ENCODE data around the gene FBXW5. TPM values are rescaled to one million over a fixed set of nuclear protein-coding genes. Genes with fewer than 3 reads are reported as not detected.
A peak's percentile ranks its signal among the peaks of the same experiment; 100 is the strongest.

FBXW5 gene
- total RNA-seq, 1 donor from 2014 or later, result 45.4 TPM

DNA sequence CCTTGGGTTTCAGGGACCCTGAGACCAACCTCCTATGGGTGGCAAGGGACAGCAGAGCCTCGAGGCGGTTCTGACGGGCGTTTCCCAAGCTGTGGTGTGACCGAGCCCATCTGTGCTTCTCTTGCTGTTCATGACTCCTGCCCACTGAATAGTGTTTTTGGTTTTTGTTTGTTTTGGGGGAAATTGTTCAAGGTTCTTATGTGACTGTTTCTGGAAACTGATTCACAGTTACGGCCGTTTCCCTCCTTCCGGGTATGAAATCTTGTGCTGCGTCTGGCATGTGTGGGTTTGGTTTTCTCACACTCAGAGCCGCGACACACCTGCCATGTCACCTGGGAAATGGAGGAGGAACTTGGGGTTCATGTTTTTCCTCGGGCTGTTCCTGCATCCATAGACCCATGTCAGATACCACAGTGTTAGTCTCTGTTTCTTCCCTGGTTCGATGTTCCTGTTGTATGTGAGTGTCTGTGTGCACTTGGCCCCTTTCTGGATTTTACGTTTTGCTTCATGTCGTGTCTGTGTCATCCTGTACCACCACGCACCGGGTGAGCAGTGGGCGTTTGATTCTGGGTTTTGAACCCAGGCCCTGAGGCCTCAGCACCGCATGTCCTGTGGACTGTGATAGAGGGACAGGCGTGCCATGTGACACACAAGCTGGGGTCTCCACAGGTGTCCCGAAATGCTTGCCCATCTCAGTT is 28.8 kb downstream of the FBXW5 start:
- Histone ChIP-seq H3K36me3 (ENCODE audit: control insufficient read depth in 3 of 3, insufficient read depth in 3 of 3, low read length in 3 of 3) (peaks cover 30 to 47% (median 36%) of the 10 kb centered on the region in 3 donors), H3K9me3 (ENCODE audit: control insufficient read depth in 3 of 3, low read length in 3 of 3) (no peaks in the 10 kb centered on the region), H3K4me1 (ENCODE audit: control insufficient read depth in 3 of 3, insufficient read depth in 3 of 3, low read length in 3 of 3) (no peaks in the 10 kb centered on the region), H3K9ac (ENCODE audit: low read depth in 1 of 3, low read length in 3 of 3) (no peak overlapping the region), H3K27ac (ENCODE audit: low read depth, low read length) (no peak overlapping the region), H3K27me3 (ENCODE audit: control insufficient read depth in 3 of 3, insufficient read depth in 3 of 3, low read length in 3 of 3) (no peaks in the 10 kb centered on the region), H3K4me3 (ENCODE audit: low read length in 3 of 3) (no peak overlapping the region)

DNA sequence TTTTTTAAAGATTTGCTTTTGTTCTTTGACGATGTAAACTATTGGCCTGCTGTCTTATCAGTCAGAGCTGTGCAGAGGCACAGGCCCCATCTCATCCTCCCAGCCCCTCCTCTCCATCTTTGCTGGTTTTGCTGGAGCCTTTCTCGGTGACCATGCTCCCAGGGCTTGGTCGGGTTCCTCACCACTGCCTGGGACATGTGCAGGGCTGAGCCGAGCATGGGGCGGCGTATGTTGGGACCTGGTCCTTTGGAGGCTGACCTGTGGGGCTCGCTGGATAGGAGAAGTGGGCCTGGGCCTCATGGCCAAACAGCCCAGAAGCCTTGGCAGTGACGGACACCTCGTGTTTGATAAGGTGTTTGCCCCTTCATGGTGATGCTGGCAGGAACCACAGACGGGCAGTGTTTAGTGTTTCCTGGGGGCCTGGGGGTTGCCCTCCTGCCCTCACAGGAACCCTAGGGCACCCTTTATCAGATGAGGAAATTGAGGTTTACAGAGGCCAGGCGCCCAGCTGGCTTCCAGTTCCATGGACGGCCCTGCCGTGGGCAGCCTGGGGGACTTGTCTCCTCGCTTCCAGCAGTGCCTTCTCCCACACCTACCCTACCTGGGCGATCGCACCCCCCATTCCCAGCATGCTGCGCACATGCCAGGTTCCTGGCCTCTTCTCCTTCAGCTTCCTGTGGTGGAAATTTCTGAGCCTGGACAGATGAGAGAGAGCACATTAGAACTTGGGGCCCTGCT is 30.7 kb downstream of the FBXW5 start:
- Histone ChIP-seq H3K27me3 (ENCODE audit: control insufficient read depth in 3 of 3, insufficient read depth in 3 of 3, low read length in 3 of 3) (no peaks in the 10 kb centered on the region), H3K4me1 (ENCODE audit: control insufficient read depth in 3 of 3, insufficient read depth in 3 of 3, low read length in 3 of 3) (no peaks in the 10 kb centered on the region), H3K27ac (ENCODE audit: low read depth, low read length) (no peak overlapping the region), H3K4me3 (ENCODE audit: low read length in 3 of 3) (no peak overlapping the region), H3K36me3 (ENCODE audit: control insufficient read depth in 3 of 3, insufficient read depth in 3 of 3, low read length in 3 of 3) (peaks cover 33 to 45% (median 43%) of the 10 kb centered on the region in 3 donors), H3K9me3 (ENCODE audit: control insufficient read depth in 3 of 3, low read length in 3 of 3) (no peaks in the 10 kb centered on the region), H3K9ac (ENCODE audit: low read depth in 1 of 3, low read length in 3 of 3) (no peak overlapping the region)

- H3K27me3 ChIP-seq (ENCODE audit: control insufficient read depth in 3 of 3, insufficient read depth in 3 of 3, low read length in 3 of 3), result no peaks in the 10 kb centered on the region
- H3K36me3 ChIP-seq (ENCODE audit: control insufficient read depth in 3 of 3, insufficient read depth in 3 of 3, low read length in 3 of 3), result peaks cover 32 to 39% (median 36%) of the 10 kb centered on the region in 3 donors
- H3K9me3 ChIP-seq (ENCODE audit: control insufficient read depth in 3 of 3, low read length in 3 of 3), result no peaks in the 10 kb centered on the region
- no peak overlapping the region for H3K27ac ChIP-seq (ENCODE audit: low read depth, low read length)
- no peak overlapping the region for H3K4me3 ChIP-seq (ENCODE audit: low read length in 3 of 3)
- H3K9ac ChIP-seq (ENCODE audit: low read depth in 1 of 3, low read length in 3 of 3), result no peak overlapping the region
- no peaks in the 10 kb centered on the region for H3K4me1 ChIP-seq (ENCODE audit: control insufficient read depth in 3 of 3, insufficient read depth in 3 of 3, low read length in 3 of 3)
These were observed 33.7 kb downstream of the FBXW5 start for GRCh38 chr9:136910901-136911245.

DNA sequence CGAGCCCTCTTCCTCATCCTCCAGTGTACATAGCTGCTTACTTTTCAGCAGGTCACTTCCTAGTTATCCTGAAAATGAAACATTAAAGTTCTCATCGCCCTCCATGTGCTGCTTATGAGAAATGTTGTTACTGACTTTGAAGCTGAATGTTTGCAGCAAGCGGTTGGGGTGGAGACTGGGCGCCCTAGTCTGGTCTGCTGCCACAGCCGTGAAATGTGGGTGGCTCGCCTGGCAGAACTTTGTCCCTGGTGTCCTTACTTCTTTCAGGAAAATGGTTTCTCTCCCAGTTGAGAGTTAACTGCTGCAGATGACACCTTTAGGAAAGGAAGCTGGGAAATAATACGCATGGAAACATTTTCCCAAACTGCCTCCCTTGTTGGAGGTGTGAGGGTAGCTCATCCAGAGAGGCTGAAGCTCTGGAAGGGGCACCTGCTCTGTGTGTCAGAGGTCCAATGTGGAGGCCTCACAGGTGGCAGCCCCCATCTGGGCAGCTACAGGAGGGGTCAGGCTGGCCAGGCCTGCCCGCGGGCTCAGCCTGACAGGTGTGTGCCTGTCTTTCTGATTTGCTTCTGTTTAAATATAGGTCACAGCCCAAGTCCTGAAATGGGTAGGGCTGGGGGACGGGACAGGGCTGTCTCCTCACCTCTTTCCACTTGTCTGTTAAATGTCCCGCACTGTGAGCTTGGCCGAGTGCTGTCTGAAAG is 34.2 kb downstream of the FBXW5 start:
- Histone ChIP-seq H3K27ac (ENCODE audit: low read depth, low read length) (no peak overlapping the region), H3K36me3 (ENCODE audit: control insufficient read depth in 3 of 3, insufficient read depth in 3 of 3, low read length in 3 of 3) (peaks cover 26 to 36% (median 30%) of the 10 kb centered on the region in 3 donors), H3K4me1 (ENCODE audit: control insufficient read depth in 3 of 3, insufficient read depth in 3 of 3, low read length in 3 of 3) (no peaks in the 10 kb centered on the region), H3K27me3 (ENCODE audit: control insufficient read depth in 3 of 3, insufficient read depth in 3 of 3, low read length in 3 of 3) (no peaks in the 10 kb centered on the region), H3K9me3 (ENCODE audit: control insufficient read depth in 3 of 3, low read length in 3 of 3) (no peaks in the 10 kb centered on the region), H3K4me3 (ENCODE audit: low read length in 3 of 3) (no peak overlapping the region), H3K9ac (ENCODE audit: low read depth in 1 of 3, low read length in 3 of 3) (no peak overlapping the region)

GRCh38 chr9:136907011-136907914 is 37.3 kb downstream of the FBXW5 start:
- Histone ChIP-seq H3K4me1 (ENCODE audit: control insufficient read depth in 3 of 3, insufficient read depth in 3 of 3, low read length in 3 of 3) (peaks cover 5 to 13% (median 11%) of the 10 kb centered on the region in 3 donors), H3K4me3 (ENCODE audit: low read length in 3 of 3) (no peak overlapping the region), H3K9me3 (ENCODE audit: control insufficient read depth in 3 of 3, low read length in 3 of 3) (no peaks in the 10 kb centered on the region), H3K36me3 (ENCODE audit: control insufficient read depth in 3 of 3, insufficient read depth in 3 of 3, low read length in 3 of 3) (peaks cover 21 to 32% (median 26%) of the 10 kb centered on the region in 3 donors), H3K27me3 (ENCODE audit: control insufficient read depth in 3 of 3, insufficient read depth in 3 of 3, low read length in 3 of 3) (no peaks in the 10 kb centered on the region), H3K9ac (ENCODE audit: low read depth in 1 of 3, low read length in 3 of 3) (no peak overlapping the region), H3K27ac (ENCODE audit: low read depth, low read length) (no peak overlapping the region)

GRCh38 chr9:136906266-136906665 is 38.3 kb downstream of the FBXW5 start:
- Histone ChIP-seq H3K9me3 (ENCODE audit: control insufficient read depth in 3 of 3, low read length in 3 of 3) (no peaks in the 10 kb centered on the region), H3K27me3 (ENCODE audit: control insufficient read depth in 3 of 3, insufficient read depth in 3 of 3, low read length in 3 of 3) (no peaks in the 10 kb centered on the region), H3K9ac (ENCODE audit: low read depth in 1 of 3, low read length in 3 of 3) (no peak overlapping the region), H3K27ac (ENCODE audit: low read depth, low read length) (no peak overlapping the region), H3K4me3 (ENCODE audit: low read length in 3 of 3) (no peak overlapping the region), H3K4me1 (ENCODE audit: control insufficient read depth in 3 of 3, insufficient read depth in 3 of 3, low read length in 3 of 3) (peaks cover 14 to 23% (median 21%) of the 10 kb centered on the region in 3 donors), H3K36me3 (ENCODE audit: control insufficient read depth in 3 of 3, insufficient read depth in 3 of 3, low read length in 3 of 3) (peaks cover 21 to 32% (median 24%) of the 10 kb centered on the region in 3 donors)

GRCh38 chr9:136903041-136903554 is 41.4 kb downstream of the FBXW5 start:
- H3K27ac ChIP-seq (ENCODE audit: low read depth, low read length), result peak overlapping the region; percentile 81
- H3K9me3 ChIP-seq (ENCODE audit: control insufficient read depth in 3 of 3, low read length in 3 of 3), result no peaks in the 10 kb centered on the region
- peaks cover 24 to 30% (median 28%) of the 10 kb centered on the region in 3 donors for H3K36me3 ChIP-seq (ENCODE audit: control insufficient read depth in 3 of 3, insufficient read depth in 3 of 3, low read length in 3 of 3)
- H3K9ac ChIP-seq (ENCODE audit: low read depth in 1 of 3, low read length in 3 of 3), result peak overlapping the region in 2 of 3 donors; percentile 65 to 81
- H3K4me1 ChIP-seq (ENCODE audit: control insufficient read depth in 3 of 3, insufficient read depth in 3 of 3, low read length in 3 of 3), result peaks cover 20 to 34% (median 30%) of the 10 kb centered on the region in 3 donors
- H3K27me3 ChIP-seq (ENCODE audit: control insufficient read depth in 3 of 3, insufficient read depth in 3 of 3, low read length in 3 of 3), result no peaks in the 10 kb centered on the region
- no peak overlapping the region for H3K4me3 ChIP-seq (ENCODE audit: low read length in 3 of 3)

DNA sequence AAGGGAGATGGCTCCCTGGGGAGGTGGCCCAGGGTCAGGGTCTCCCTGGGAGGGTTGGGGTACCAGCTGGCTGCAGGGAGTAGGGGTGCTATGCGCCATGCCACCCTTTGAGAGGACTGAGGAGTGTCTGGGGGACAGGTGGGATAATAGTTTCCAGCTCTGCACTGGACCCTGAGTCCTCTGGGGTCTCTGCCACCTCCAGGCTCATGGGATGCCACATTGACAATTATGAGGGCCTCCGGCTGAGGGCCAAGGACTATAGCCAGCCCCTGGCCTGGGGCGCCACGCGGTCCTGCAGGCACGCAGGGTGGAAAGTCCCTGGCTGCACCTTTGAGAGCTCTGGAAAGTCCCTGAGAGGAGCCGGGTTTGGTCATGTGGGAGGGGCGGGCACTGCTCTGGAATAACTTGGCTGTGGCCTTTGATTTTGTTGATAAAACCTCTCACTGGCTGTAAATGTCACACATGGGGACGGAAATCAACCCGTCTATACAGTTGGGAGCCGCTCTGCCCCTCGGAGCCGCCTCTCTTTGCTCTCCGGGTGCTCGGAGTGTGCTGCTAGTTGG is 42.2 kb downstream of the FBXW5 start:
- Histone ChIP-seq H3K27me3 (ENCODE audit: control insufficient read depth in 3 of 3, insufficient read depth in 3 of 3, low read length in 3 of 3) (no peaks in the 10 kb centered on the region), H3K9ac (ENCODE audit: low read depth in 1 of 3, low read length in 3 of 3) (peak overlapping the region; percentile 65 to 81 (median 68)), H3K4me1 (ENCODE audit: control insufficient read depth in 3 of 3, insufficient read depth in 3 of 3, low read length in 3 of 3) (peaks cover 20 to 34% (median 30%) of the 10 kb centered on the region in 3 donors), H3K27ac (ENCODE audit: low read depth, low read length) (peak overlapping the region; percentile 81), H3K4me3 (ENCODE audit: low read length in 3 of 3) (peak overlapping the region; percentile 2 to 61 (median 56)), H3K9me3 (ENCODE audit: control insufficient read depth in 3 of 3, low read length in 3 of 3) (no peaks in the 10 kb centered on the region), H3K36me3 (ENCODE audit: control insufficient read depth in 3 of 3, insufficient read depth in 3 of 3, low read length in 3 of 3) (peaks cover 19 to 23% (median 21%) of the 10 kb centered on the region in 3 donors)

Measured in skeletal muscle tissue (tissue), 4 donors.